CD14-positive monocyte (primary cell): Measurements from ENCODE around the gene KCNJ10. TPM values are rescaled to one million over a fixed set of nuclear protein-coding genes. Genes with fewer than 3 reads are reported as not detected.

Source experiments
- DNase-seq, 3 donors: peaks; one replicate each; pipeline ENCODE4 v3.0.0-alpha.2; 2011 to 2022
- H2AFZ ChIP-seq: 2 replicates; pipeline ENCODE4 v1.6.0; 2012; ENCODE audit warnings: mild to moderate bottlenecking, low read depth, low read length, inconsistent platforms; ENCODE audit not compliant: insufficient read depth, poor library complexity, severe bottlenecking
- H3K27ac ChIP-seq, 2 donors: 1 replicate in 1 of 2; 2 replicates in 1 of 2; pipeline ENCODE4 v1.5.1; 2012 to 2013; ENCODE audit warnings: low read length in 2 of 2, control low read depth in 1 of 2, inconsistent platforms in 1 of 2, low read depth in 1 of 2, mild to moderate bottlenecking in 1 of 2
- H3K27me3 ChIP-seq, 2 donors: one replicate each; pipeline versions ENCODE4 v1.6.0 to v1.6.1; 2011 to 2013; ENCODE audit warnings: low read length in 2 of 2; ENCODE audit not compliant: control insufficient read depth in 2 of 2, insufficient read depth in 2 of 2
- H3K36me3 ChIP-seq, 2 donors: replicated peaks in 1 of 2; 1 replicate in 1 of 2; 2 replicates in 1 of 2; pipeline versions ENCODE4 v1.5.1 to v1.6.1; 2012 to 2013; ENCODE audit warnings: low read length in 2 of 2, control low read depth in 1 of 2, inconsistent platforms in 1 of 2, mild to moderate bottlenecking in 1 of 2; ENCODE audit not compliant: insufficient read depth in 2 of 2, control insufficient read depth in 1 of 2
- H3K4me1 ChIP-seq, 2 donors: 1 replicate in 1 of 2; 2 replicates in 1 of 2; pipeline versions ENCODE4 v1.5.1 to v1.6.1; 2012 to 2013; ENCODE audit warnings: low read length in 2 of 2, control low read depth in 1 of 2, inconsistent platforms in 1 of 2, mild to moderate bottlenecking in 1 of 2, moderate library complexity in 1 of 2; ENCODE audit not compliant: insufficient read depth in 2 of 2, control insufficient read depth in 1 of 2
- H3K4me2 ChIP-seq: replicated peaks from 2 replicates; pipeline ENCODE3; 2012; ENCODE audit warnings: low read length, moderate library complexity, mild to moderate bottlenecking; ENCODE audit not compliant: poor library complexity, severe bottlenecking; ENCODE audit errors: extremely low read depth
- H3K4me3 ChIP-seq, 3 experiments: fragments of 200-600 bp in 1 of 3; sonication (generic) in 1 of 3; replicated peaks in 1 of 3; 1 replicate in 2 of 3; 2 replicates in 1 of 3; pipeline ENCODE4 v1.5.1; 2011 to 2013; ENCODE audit warnings: low read length in 3 of 3, mild to moderate bottlenecking in 3 of 3, control low read depth in 2 of 3, low read depth in 2 of 3, inconsistent platforms in 1 of 3, moderate library complexity in 1 of 3
- H3K79me2 ChIP-seq: 2 replicates; pipeline ENCODE4 v1.6.0; 2012; ENCODE audit warnings: mild to moderate bottlenecking, control low read depth, inconsistent platforms, low read length, moderate library complexity; ENCODE audit not compliant: insufficient read depth
- H3K9ac ChIP-seq: 2 replicates; pipeline ENCODE4 v1.6.0; 2017; ENCODE audit warnings: low read length, mild to moderate bottlenecking; ENCODE audit not compliant: insufficient read depth, poor library complexity, severe bottlenecking
- H3K9me3 ChIP-seq, 2 donors: replicated peaks in 1 of 2; 1 replicate in 1 of 2; 2 replicates in 1 of 2; pipeline versions ENCODE4 v1.5.1 to v1.6.1; 2012 to 2013; ENCODE audit warnings: low read length in 2 of 2, control low read depth in 1 of 2; ENCODE audit not compliant: control insufficient read depth in 1 of 2, insufficient read depth in 1 of 2
- H4K20me1 ChIP-seq: 2 replicates; pipeline ENCODE4 v1.6.0; 2012; ENCODE audit warnings: mild to moderate bottlenecking, low read length, control low read depth, moderate library complexity; ENCODE audit not compliant: insufficient read depth
- H3K27ac Mint-ChIP-seq, 7 donors: one replicate each; pipeline ENCODE4 v1.8.0; 2020; ENCODE audit warnings: mild to moderate bottlenecking in 7 of 7, mixed read lengths in 7 of 7, moderate library complexity in 6 of 7, inconsistent platforms in 2 of 7
- H3K27me3 Mint-ChIP-seq, 3 donors: one replicate each; pipeline ENCODE4 v1.8.0; 2021 to 2022; ENCODE audit warnings: low read depth in 3 of 3, mild to moderate bottlenecking in 3 of 3, mixed read lengths in 3 of 3, moderate library complexity in 3 of 3, inconsistent platforms in 1 of 3
- H3K36me3 Mint-ChIP-seq, 2 donors: one replicate each; pipeline ENCODE4 v1.8.0; 2020; ENCODE audit warnings: mixed read lengths in 2 of 2, inconsistent platforms in 1 of 2, mild to moderate bottlenecking in 1 of 2
- H3K4me1 Mint-ChIP-seq: one replicate; pipeline ENCODE4 v1.8.0; 2020; ENCODE audit warnings: mild to moderate bottlenecking, mixed read lengths
- H3K4me3 Mint-ChIP-seq, 2 donors: one replicate each; pipeline ENCODE4 v1.8.0; 2020; ENCODE audit warnings: mild to moderate bottlenecking in 2 of 2, mixed read lengths in 2 of 2, moderate library complexity in 1 of 2
- H3K9me3 Mint-ChIP-seq, 7 donors: one replicate each; pipeline ENCODE4 v1.8.0; 2020 to 2022; ENCODE audit warnings: mixed read lengths in 7 of 7, mild to moderate bottlenecking in 6 of 7, moderate library complexity in 6 of 7, inconsistent platforms in 2 of 7
- WGBS: methylation state at CpG from one replicate; pipeline ENCODE4 v1.1.5; 2013; ENCODE audit warnings: missing lambda C conversion rate; ENCODE audit not compliant: insufficient coverage; 5-methylcytosine and 5-hydroxymethylcytosine counted together
- intact Hi-C, 2 donors: fragments of 100-400 bp; cut with micrococcal nuclease; formaldehyde crosslinking; loops; one replicate each; pipeline versions ENCODE4 v1.15.0 to v1.15.1; 2023
- polyA plus RNA-seq, 3 donors: library from polyadenylated mRNA; depleted of rRNA in 1 of 3; unstranded in 2 of 3; stranded (reverse) in 1 of 3; fragments of 300-500 nt in 2 of 3; fragments of >200 nt in 1 of 3; fragmentation: Illumina TruSeq in 2 of 3; gene quantifications; 1 replicate in 2 of 3; 2 replicates in 1 of 3; pipeline ENCODE4 v1.2.3, GENCODE V29; 2012 to 2021
- TF ChIP-seq, protein P1 (sequence below): fragments of 200-600 bp; IDR thresholded peaks from one replicate; pipeline ENCODE4 v1.8.0; 2022; ENCODE audit warnings: antibody characterized with exemption, mild to moderate bottlenecking

KCNJ10 gene
- polyA plus RNA-seq, 3 donors = 0.23 TPM; not detected in 2

DNA sequence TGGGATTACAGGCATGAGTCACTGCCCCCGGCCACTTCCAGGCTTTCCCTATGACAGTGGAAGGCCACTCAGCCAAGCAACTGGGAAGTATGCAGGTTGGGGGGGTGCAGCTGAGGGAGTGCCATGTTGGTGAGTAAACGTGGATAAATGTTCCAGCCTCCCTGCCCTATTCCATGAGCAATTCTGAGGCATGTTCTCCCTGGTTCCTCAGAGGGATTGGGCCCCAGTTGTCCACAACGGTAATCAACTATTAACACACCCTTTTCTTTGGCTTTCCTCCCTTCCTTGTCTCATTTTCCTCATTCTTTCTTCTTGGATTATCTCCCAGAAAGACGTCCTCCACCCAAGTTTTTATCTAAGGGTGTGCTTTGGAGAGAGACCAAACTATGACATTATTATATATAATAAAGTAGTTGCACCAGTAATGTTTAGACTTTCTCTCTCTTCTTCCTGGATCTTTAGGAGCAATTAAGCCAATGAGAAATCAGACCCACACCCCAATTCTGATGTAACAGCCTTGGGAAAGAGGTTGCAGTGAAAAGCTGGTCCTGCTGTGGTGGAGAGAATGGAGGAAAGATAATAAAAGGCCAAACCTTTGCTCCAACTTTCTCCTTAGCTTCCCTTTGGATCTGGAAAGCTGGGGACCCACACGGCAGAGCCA is 109.1 kb downstream of the KCNJ10 start:
- peaks cover 3 to 14% (median 4%) of the 10 kb centered on the region in 3 donors for H3K27me3 Mint-ChIP-seq
- H3K4me3 ChIP-seq = no peak overlapping the region
- no peaks in the 10 kb centered on the region for H4K20me1 ChIP-seq
- no peaks in the 10 kb centered on the region for H3K9me3 ChIP-seq
- DNase-seq = no peak
- H3K4me2 ChIP-seq = no peak overlapping the region
- H3K9ac ChIP-seq = no peak overlapping the region
- no peaks in the 10 kb centered on the region for H3K4me1 ChIP-seq
- intact Hi-C loops = no loop called here
- no peaks in the 10 kb centered on the region for H3K27me3 ChIP-seq
- no peaks in the 10 kb centered on the region for H3K9me3 Mint-ChIP-seq
- no peak overlapping the region for H2AFZ ChIP-seq
- no peak overlapping the region for H3K4me3 Mint-ChIP-seq
- H3K27ac Mint-ChIP-seq = no peak overlapping the region
- no peaks in the 10 kb centered on the region for H3K4me1 Mint-ChIP-seq
- H3K36me3 Mint-ChIP-seq = no peaks in the 10 kb centered on the region
- H3K79me2 ChIP-seq = no peaks in the 10 kb centered on the region
- TF ChIP-seq, protein P1, sequence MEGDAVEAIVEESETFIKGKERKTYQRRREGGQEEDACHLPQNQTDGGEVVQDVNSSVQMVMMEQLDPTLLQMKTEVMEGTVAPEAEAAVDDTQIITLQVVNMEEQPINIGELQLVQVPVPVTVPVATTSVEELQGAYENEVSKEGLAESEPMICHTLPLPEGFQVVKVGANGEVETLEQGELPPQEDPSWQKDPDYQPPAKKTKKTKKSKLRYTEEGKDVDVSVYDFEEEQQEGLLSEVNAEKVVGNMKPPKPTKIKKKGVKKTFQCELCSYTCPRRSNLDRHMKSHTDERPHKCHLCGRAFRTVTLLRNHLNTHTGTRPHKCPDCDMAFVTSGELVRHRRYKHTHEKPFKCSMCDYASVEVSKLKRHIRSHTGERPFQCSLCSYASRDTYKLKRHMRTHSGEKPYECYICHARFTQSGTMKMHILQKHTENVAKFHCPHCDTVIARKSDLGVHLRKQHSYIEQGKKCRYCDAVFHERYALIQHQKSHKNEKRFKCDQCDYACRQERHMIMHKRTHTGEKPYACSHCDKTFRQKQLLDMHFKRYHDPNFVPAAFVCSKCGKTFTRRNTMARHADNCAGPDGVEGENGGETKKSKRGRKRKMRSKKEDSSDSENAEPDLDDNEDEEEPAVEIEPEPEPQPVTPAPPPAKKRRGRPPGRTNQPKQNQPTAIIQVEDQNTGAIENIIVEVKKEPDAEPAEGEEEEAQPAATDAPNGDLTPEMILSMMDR = no peak
- no peaks in the 10 kb centered on the region for H3K36me3 ChIP-seq
- 100% methylated on average over 2 of the region's 5 CpGs for WGBS
- no peak overlapping the region for H3K27ac ChIP-seq

DNA sequence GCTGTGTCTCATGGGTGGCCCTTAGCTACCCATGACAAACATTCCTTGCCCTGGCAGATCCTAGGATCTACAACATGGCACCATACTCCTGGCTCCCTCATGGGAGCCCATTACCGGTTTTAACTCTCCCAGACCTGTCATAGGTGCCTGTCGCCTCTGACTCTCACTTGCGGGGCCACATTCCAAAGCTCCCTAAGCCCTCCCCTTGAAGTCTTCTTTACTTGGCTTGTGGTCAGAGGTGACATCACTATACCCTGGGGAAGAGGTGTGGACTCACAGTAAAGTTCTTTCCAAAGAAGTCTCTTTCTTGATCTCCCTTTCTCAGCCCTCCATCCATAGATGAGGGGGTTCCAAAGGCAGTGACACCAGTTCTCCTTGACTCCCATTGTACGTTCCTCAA is 110.5 kb downstream of the KCNJ10 start:
- Mint-ChIP-seq H3K27ac (peak overlapping the region in 1 of 7 donors; percentile 63), H3K9me3 (no peaks in the 10 kb centered on the region), H3K36me3 (no peaks in the 10 kb centered on the region), H3K27me3 (peaks cover 2 to 14% (median 3%) of the 10 kb centered on the region in 3 donors), H3K4me3 (no peak overlapping the region), H3K4me1 (peaks cover 1% of the 10 kb centered on the region)
- Histone ChIP-seq H3K4me1 (peaks cover 1 to 2% of the 10 kb centered on the region in 2 donors), H2AFZ (no peak overlapping the region), H3K27ac (no peak overlapping the region), H3K36me3 (no peaks in the 10 kb centered on the region), H3K79me2 (no peaks in the 10 kb centered on the region), H3K4me3 (no peak overlapping the region), H4K20me1 (no peaks in the 10 kb centered on the region), H3K9ac (no peak overlapping the region), H3K9me3 (no peaks in the 10 kb centered on the region), H3K27me3 (no peaks in the 10 kb centered on the region), H3K4me2 (no peak overlapping the region)
- TF ChIP-seq, protein P1 = no peak
- WGBS = 80% methylated on average over 1 of the region's 4 CpGs
- intact Hi-C loops = no loop called here
- no peak for DNase-seq
